Activated CD4-positive, alpha-beta T cell treated with anti-CD3 and anti-CD28 coated beads, Interleukin-2, amount 50 U/mL, for 1 hour (primary cell): ENCODE results near the gene PRKN.
"Not testable (repeated sequence)": the region's sequence is repeated elsewhere in the genome, so short reads cannot be mapped to it uniquely, and the experiment has no call there.

Experiments used
- DNase-seq: peaks from one replicate; pipeline ENCODE4 v3.0.0-alpha.2; 2020

Gene PRKN

GRCh38 chr6:162710419-162710818, 17.1 kb downstream of the PRKN start:
- no peak for DNase-seq

GRCh38 chr6:162709431-162709830, 18.1 kb downstream of the PRKN start:
- no peak for DNase-seq

DNA sequence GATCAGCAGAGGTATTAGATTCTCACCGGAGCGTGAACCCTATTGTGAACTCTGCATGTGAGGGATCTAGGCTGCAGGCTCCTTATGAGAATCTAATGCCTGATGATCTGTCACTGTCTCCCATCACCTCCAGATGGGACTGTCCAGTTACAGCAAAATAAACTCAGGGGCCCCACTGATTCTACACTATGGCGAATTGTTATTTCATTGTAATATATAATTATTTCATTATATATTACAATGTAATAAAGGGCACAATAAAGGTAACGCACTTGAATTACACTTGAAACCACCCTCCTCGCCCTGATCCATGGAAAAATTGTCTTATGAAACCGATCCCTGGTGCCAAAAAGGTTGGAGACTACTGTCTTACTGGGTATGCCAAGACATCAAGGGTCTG, 18.6 kb downstream of the PRKN start:
- no peak for DNase-seq

- no peak for DNase-seq
Observed at GRCh38 chr6:162706232-162706631, 21.3 kb downstream of the PRKN start.

GRCh38 chr6:162705736-162706135, 21.8 kb downstream of the PRKN start:
- no peak for DNase-seq

DNA sequence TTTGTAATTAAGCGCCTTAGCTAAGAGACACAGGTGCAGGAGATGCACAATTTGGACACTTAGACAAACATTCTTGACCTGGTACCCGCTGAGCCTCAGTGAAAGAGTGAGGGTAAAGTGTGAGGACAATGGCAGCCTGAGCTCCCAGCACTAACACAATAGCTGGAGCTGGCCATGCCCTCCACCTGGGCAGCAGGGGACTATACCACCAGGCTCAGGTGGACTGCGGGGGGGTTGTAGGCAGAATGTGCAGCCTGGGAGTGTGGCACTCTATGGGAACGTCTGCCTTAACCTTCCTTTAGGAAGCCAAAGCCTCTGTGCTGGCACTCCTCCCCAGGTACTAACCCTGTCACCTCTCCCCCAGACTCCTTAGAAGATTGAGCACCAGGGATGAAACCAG, 23.6 kb downstream of the PRKN start:
- DNase-seq: no peak

GRCh38 chr6:162702446-162702845, 25.1 kb downstream of the PRKN start:
- DNase-seq: no peak

DNA sequence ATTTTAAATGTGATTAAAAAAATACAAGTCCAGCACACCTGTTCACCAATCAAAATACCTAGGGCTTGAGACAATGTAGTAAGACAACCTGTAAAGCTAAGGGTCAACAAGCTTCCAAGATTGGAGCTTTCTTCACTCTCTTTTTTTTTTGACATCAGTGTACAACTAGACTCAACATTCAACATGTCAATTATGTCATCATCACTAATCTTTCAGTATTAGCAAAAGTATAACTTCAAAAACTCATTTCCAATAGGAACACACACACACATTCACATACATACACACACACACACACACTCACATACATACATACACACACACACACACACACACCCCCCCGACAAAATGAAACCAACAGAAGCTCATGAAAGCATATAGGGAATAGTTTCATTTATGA, 26.0 kb downstream of the PRKN start:
- no peak for DNase-seq

DNA sequence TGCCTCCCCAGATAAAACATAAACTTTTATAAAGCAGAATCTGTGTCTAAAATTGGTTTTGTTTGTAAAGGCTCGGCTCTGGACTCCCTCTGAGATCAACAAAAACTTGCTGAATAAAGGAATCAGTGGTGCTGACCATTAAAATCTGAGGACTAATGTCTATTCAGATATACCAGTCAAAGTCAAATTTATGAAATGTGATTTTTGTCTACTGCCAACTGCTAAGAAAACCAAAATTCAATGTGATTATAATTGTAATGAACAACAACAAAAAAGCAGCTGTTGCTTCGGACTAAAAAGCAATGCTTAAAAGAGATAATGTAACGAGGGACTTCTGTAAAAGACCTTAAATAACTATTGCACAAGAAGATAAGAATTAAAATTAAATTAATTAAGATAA, 26.6 kb downstream of the PRKN start:
- no peak for DNase-seq

DNA sequence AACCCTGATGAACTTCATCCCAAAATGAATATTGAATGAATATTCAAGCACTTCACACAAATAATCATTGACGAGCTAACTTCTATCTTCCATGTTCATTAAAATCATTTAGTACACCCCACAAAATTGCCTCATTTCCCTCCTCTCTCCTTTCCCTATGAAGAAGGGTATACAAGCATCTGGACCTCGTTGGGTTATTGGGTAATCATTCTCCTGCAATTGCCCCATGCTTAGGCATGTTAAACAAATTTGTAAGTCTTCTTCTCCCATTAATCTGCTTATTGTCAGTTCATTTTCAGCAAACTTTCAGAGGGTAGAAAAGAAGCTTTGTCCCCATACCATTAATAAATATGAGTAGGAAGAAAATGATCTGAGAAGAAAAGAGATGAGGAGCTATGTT, 27.6 kb downstream of the PRKN start:
- no peak for DNase-seq

DNA sequence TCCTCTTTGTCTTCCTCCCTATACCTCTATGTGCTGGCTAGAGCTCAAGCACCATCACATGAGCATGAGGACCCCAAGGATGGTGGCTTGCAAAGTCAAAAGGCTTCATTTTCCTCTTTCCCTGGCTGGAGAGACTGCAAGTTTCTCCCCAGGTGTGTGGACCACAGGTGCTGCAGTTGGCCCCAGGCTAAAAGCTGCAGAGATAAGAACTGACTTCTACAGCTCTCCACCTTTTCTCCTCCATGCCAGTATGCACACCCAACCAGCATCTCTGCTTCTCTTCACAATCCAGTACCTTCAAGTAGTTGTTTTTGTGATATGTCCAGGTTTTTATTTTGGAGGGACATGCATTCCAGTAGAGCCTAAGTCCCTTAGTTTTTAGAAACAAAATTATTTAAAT, 29.1 kb downstream of the PRKN start:
- no peak for DNase-seq

GRCh38 chr6:162697872-162698403, 29.6 kb downstream of the PRKN start:
- DNase-seq: no peak

DNA sequence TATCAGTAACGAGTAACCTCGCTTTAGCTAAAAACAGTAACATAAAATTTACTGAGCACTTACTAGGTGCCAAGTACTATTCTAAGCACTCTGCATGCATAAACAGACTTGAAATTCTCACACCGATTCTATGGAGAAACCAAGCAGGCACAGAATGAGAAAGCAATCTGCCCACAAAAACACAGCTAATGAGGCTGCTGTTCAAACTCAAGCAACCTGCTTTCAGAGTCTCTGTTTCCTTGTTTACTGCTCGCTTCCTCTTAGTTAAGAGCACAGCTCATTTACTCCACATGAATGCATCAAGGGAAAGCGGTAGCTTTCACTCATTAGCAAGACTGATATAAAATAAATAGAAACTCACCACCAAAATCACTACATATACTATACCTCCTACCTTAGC, 37.4 kb downstream of the PRKN start:
- DNase-seq: no peak

DNA sequence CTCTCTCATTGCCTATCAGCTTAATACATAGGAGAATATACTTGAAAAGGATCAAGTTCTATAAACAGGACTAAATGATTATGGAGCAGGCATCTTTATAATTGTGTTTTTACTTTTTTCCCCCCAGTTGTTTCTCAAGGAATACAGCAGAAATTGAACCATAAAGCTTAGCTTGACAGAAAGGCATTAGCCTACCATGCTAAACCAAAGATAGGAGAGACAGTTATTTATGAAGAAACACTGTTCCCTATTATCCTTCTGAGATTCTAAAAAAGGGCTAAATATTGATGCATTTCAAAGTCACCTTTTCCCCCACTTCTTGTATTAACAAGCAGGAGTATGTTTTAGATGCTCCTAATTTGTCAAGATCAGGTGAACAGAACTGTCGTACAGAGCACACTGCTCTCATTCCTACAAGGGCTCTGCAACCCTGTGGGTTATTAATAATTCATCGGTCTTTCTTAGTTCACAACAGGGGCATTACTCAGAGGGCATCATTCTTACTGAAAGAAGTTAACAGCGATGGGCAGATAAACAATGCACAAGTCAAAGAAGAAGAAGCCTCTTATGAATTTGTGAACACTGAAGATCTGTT, 38.7 kb downstream of the PRKN start:
- DNase-seq: no peak

GRCh38 chr6:162685586-162685985, 42.0 kb downstream of the PRKN start:
- DNase-seq: no peak

- DNase-seq: no peak
Observed at GRCh38 chr6:162684961-162685360, 42.6 kb downstream of the PRKN start.

- DNase-seq: no peak
Observed at GRCh38 chr6:162684052-162684451, 43.5 kb downstream of the PRKN start.

DNA sequence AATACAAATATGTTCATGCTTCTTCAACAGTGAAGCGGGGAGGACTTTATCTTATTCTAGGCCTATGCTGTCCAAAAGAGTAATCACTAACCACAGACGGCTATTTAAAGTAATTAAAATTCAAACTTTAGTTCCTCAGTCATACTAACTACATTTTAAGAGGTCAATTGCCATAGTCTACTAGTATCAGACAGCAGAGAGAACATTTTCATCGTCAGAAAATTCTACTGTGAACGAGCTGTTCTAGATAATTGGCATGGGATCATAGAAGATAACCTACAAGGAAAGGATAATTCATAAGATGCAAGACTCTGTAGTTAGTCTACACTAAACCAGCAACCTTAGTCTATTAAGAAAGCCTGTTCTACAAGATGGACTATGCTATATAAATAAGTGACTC, 44.4 kb downstream of the PRKN start:
- DNase-seq: no peak

DNA sequence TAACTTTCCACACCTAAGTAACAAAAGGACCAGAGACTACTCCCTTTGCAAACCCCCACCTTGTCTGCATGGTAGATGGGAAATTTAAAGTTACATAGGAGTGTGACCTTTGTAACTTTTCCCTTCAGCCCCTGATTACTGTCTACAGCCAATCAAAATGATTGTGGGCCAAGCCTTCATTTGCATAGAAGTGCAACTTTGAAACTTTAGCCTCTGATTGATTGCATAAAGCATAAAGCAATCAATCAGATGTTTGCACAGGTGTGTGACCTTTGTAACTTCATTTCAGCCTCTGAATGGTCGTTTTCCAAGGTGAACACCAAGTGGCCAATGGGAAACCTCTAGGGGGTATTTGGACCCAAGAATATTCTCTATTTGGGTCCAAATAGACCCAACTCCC, 46.1 kb downstream of the PRKN start:
- DNase-seq: no peak

DNA sequence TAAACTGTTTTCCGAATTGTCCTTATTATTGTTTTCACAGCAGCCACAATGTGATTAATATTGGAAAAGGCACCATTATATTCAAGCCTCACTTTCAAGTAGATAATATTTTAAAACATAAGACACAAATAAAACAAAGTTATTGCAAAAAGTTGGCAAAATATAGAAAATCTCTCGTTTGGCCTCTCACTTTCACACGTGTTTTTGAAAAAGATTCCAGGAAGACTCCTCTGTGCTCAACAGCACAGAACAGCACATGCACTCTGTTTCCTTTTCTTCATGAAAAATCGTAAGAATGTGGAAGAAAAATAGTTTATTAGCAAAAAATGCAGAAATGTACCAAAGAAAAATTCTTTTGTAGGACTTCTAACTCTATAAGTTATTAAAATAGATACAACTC, 46.7 kb downstream of the PRKN start:
- DNase-seq: no peak

DNA sequence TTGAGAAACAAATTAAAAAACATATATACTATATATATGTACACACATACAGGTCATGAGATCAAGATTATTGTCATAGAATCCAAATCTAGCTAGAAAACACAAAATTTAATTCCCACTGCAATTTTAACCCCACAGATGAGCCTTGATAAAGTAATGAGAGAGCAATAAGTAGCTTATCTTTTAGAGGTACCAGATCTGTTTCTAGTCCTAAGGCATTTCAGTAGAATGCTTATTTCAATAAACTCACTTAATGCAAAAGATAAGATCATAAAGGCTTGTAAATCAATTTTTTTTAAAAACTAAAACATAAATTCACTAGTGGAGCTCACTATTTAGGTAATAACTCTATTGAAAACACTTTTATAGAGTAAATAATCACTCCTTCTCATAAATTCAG, 47.2 kb downstream of the PRKN start:
- no peak for DNase-seq

DNA sequence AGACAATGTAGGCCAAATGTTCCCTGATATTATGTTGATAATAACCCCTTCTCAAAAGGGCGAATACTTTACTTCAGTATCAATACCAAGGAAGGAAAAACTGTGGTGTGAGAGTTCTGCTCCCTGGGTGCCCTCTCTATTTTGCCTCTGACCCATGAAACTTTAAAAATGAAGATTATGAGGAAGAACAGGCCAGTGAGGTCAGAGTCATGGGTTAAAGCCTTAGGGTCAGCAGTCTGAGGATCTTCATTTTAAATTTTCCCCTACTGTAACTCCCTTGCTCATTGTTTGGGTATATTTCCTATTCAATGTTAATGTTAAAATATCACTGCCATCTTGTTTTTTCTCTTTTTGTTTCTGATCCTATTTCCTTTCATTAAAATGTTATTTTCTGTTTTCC, 47.9 kb downstream of the PRKN start:
- no peak for DNase-seq

- DNase-seq: not testable (repeated sequence)
Observed at GRCh38 chr6:162678896-162679295, 48.7 kb downstream of the PRKN start.

DNA sequence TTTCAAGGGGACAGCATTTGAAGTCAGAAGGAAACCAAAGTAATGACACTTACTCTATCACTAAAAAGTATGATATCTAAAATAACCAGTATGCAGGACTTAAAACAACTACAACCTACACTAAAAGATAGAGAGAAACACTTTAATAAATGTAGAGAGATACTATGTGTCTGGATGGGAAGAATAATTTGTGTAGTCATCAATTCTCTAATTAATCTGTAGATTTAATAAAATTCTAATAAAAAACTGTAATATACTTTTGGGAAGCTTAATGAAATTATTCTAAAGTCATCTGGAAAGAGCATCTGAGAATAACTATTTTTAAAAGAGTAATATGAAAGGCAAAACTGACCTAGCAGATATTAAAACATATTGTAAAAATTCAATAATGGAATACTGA, 52.1 kb downstream of the PRKN start:
- DNase-seq: no peak

GRCh38 chr6:162674452-162674851, 53.1 kb downstream of the PRKN start:
- no peak for DNase-seq
